HEK293T (cell line): ENCODE results near the gene PET117.
"Not testable (repeated sequence)": the region's sequence is repeated elsewhere in the genome, so short reads cannot be mapped to it uniquely, and the experiment has no call there.

ENCODE experiments used
- CTCF ChIA-PET: fragments of 350-600 bp; formaldehyde crosslinking; extraction: SDS; loops from one replicate; lab custom pipeline; 2021; ENCODE audit warnings: antibody characterized with exemption, inconsistent platforms; lab: Yijun Ruan, JAX
- POLR2A ChIA-PET: fragments of 350-600 bp; formaldehyde crosslinking; extraction: SDS; loops from one replicate; lab custom pipeline; 2020; ENCODE audit warnings: antibody characterized with exemption, inconsistent platforms; lab: Yijun Ruan, JAX
- DNase-seq: peaks from one replicate; pipeline ENCODE4 v3.0.0; 2012; ENCODE audit warnings: mixed read lengths; ENCODE audit errors: extremely low spot score
- ARNT ChIP-seq: fragments of 450-650 bp; IDR thresholded peaks from 2 replicates; pipeline ENCODE4 v1.6.1; 2017; ENCODE audit warnings: mild to moderate bottlenecking
- BHLHE40 ChIP-seq: fragments of 450-650 bp; IDR thresholded peaks from 2 replicates; pipeline ENCODE4 v1.6.1; 2016; ENCODE audit warnings: mild to moderate bottlenecking, moderate library complexity, borderline replicate concordance
- CTBP1 ChIP-seq: fragments of 450-650 bp; IDR thresholded peaks from 2 replicates; pipeline ENCODE4 v1.6.1; 2016; ENCODE audit warnings: borderline replicate concordance
- ELF4 ChIP-seq: fragments of 450-650 bp; IDR thresholded peaks from 2 replicates; pipeline ENCODE4 v1.6.1; 2017; ENCODE audit warnings: antibody characterized with exemption
- FOXA1 ChIP-seq: fragments of 450-650 bp; IDR thresholded peaks from 2 replicates; pipeline ENCODE4 v1.6.1; 2016; ENCODE audit warnings: mild to moderate bottlenecking
- FOXK2 ChIP-seq: fragments of 450-650 bp; IDR thresholded peaks from 2 replicates; pipeline ENCODE4 v1.6.1; 2016; ENCODE audit warnings: mild to moderate bottlenecking
- FOXM1 ChIP-seq: fragments of 450-650 bp; IDR thresholded peaks from 2 replicates; pipeline ENCODE4 v1.6.1; 2017; ENCODE audit warnings: mild to moderate bottlenecking, borderline replicate concordance
- HDGF ChIP-seq: fragments of 450-650 bp; IDR thresholded peaks from 2 replicates; pipeline ENCODE4 v1.6.1; 2017; ENCODE audit warnings: antibody characterized with exemption, borderline replicate concordance
- L3MBTL2 ChIP-seq: fragments of 450-650 bp; conservative IDR thresholded peaks from 2 replicates; pipeline ENCODE4 v1.6.1; 2016; ENCODE audit warnings: mild to moderate bottlenecking
- LEF1 ChIP-seq: fragments of 450-650 bp; IDR thresholded peaks from 2 replicates; pipeline ENCODE4 v1.6.1; 2017; ENCODE audit warnings: mild to moderate bottlenecking, borderline replicate concordance
- NFRKB ChIP-seq: fragments of 450-650 bp; IDR thresholded peaks from 2 replicates; pipeline ENCODE4 v1.6.1; 2016; ENCODE audit warnings: mild to moderate bottlenecking, moderate library complexity
- SP1 ChIP-seq: fragments of 450-650 bp; IDR thresholded peaks from 2 replicates; pipeline ENCODE4 v1.6.1; 2017
- SUZ12 ChIP-seq: fragments of 450-650 bp; IDR thresholded peaks from 2 replicates; pipeline ENCODE4 v1.6.1; 2016; ENCODE audit warnings: mild to moderate bottlenecking
- TARDBP ChIP-seq: fragments of 450-650 bp; IDR thresholded peaks from 2 replicates; pipeline ENCODE4 v1.6.1; 2016
- ZNF384 ChIP-seq: fragments of 450-650 bp; IDR thresholded peaks from 2 replicates; pipeline ENCODE4 v1.6.1; 2016
- TF ChIP-seq, protein P1 (sequence below): fragments of 450-650 bp; IDR thresholded peaks from 2 replicates; pipeline ENCODE4 v1.6.1; 2016

PET117 gene

DNA sequence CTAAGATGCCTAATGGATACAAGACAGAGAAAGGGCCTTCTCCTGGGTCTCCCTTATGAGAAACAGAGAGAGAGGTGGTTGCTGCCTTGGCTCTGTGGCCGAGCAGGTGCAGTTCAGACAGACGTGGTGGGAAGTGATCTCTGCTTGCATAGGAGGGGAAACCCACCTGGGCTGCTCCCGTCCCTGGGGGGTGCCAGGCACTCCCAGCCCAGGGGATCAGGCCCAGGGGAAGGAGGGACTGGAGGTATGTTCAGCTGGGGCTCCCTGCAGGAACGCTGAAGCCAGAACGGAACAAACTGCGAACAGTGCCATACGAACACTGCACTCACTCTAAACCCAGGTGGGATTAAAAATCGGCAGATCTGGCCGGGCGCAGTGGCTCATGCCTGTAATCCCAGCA, 44.3 kb upstream of the PET117 start:
- no peak for TF ChIP-seq NFRKB
- no peak for TF ChIP-seq ARNT
- TF ChIP-seq FOXM1 = no peak
- TF ChIP-seq LEF1 = no peak
- TF ChIP-seq L3MBTL2 = no peak
- no peak for TF ChIP-seq BHLHE40
- no peak for TF ChIP-seq FOXA1
- no peak for TF ChIP-seq HDGF
- TF ChIP-seq TARDBP = no peak
- TF ChIP-seq, protein P1, sequence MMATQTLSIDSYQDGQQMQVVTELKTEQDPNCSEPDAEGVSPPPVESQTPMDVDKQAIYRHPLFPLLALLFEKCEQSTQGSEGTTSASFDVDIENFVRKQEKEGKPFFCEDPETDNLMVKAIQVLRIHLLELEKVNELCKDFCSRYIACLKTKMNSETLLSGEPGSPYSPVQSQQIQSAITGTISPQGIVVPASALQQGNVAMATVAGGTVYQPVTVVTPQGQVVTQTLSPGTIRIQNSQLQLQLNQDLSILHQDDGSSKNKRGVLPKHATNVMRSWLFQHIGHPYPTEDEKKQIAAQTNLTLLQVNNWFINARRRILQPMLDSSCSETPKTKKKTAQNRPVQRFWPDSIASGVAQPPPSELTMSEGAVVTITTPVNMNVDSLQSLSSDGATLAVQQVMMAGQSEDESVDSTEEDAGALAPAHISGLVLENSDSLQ = no peak
- no peak for TF ChIP-seq CTBP1
- no peak for TF ChIP-seq ELF4
- no peak for TF ChIP-seq FOXK2
- DNase-seq = no peak
- ChIA-PET POLR2A (no interaction called here), CTCF (no interaction called here)

DNA sequence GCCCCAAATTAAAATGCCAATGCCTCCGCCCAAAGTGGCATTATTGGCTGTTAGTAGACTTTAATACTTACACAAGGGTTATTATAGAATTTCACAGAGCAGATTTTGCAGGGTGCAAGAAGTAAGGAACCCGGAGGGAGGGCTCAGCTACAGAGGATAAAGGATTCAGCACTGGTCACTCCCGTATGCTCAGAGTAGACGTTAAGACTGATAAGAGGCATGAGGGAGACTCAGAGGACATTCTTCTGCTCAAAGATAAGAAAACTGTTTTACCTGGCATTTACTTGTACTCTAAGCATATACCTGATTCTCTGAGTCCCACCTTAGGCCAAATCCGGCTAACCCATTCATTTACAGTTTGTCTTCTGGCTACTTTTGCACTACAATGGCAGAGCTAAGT, 43.5 kb upstream of the PET117 start:
- TF ChIP-seq SUZ12 (no peak), FOXM1 (no peak), L3MBTL2 (no peak), CTBP1 (no peak), TARDBP (no peak), ARNT (no peak), BHLHE40 (no peak), ZNF384 (no peak), HDGF (no peak), LEF1 (no peak), FOXK2 (no peak), SP1 (no peak), FOXA1 (no peak), ELF4 (no peak), NFRKB (no peak)
- TF ChIP-seq, protein P1 = no peak
- POLR2A ChIA-PET = no interaction called here
- CTCF ChIA-PET = no interaction called here
- no peak for DNase-seq

DNA sequence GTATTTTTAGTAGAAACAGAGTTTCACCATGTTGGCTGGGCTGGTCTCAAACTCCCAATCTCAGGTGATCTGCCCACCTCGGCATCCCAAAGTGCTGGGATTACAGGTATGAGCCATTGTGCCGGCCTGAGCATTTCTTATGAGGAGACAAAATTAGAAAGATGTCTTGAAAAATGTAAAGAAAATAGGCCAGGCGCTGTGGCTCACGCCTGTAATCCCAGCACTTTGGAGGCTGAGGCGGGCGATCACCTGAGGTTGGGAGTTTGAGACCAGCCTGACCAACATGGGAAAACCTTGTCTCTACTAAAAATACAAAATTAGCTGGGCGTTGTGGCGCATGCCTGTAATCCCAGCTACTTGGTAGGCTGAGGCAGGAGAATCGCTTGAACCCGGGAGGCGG, 37.1 kb upstream of the PET117 start:
- CTCF ChIA-PET = interaction anchor here (0.7 kb wide), 1 partner anchor 9 kb away, joined by 5 read pairs; no protein-coding TSS in a partner anchor
- DNase-seq, POLR2A ChIA-PET: not testable (repeated sequence)

DNA sequence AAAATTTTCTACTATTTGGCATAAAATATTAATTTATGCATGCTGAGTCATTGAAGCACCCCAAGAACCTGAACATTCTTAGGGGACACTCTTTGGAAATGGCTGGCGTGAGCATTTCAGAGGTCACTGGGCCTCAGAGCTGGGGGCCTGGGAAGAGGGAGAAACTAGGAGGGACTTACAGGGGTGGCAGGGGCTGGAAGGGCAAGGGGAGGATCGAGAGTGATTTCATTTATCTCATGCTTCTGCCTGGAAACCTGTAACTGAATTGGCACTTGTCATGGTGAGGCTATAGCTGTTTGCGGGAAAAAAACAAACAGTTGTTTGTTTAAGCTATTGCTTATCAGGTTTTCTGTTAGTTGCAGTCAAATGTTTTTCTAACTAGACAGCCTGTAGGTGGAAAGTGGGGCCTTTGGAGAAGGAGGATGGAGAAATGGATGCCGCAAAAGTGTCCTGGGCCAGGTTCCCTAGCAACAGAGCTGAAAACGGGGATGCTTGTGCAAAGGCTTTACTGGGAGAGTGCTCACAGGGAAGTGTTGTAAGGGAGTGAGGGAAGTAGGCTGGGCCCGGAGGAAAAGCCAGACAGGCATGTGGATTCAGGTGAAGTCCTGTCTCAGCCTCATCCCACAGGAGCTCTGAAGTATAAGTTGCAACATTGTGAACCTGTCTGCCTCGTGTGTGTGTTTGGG, 36.4 kb upstream of the PET117 start:
- no peak for TF ChIP-seq BHLHE40
- no peak for TF ChIP-seq CTBP1
- TF ChIP-seq, protein P1 = no peak
- no peak for TF ChIP-seq TARDBP
- no peak for TF ChIP-seq ARNT
- no peak for TF ChIP-seq L3MBTL2
- no peak for TF ChIP-seq ZNF384
- no peak for TF ChIP-seq NFRKB
- TF ChIP-seq HDGF = no peak
- TF ChIP-seq SUZ12 = no peak
- TF ChIP-seq FOXK2 = no peak
- TF ChIP-seq SP1 = no peak
- no peak for TF ChIP-seq FOXA1
- TF ChIP-seq FOXM1 = no peak
- no peak for TF ChIP-seq LEF1
- DNase-seq = no peak
- CTCF ChIA-PET = no interaction called here
- POLR2A ChIA-PET = interaction anchor here (0.7 kb wide), 1 partner anchor 187 kb away, joined by 3 read pairs; the partner anchor contains the start of gene ZNF133

DNA sequence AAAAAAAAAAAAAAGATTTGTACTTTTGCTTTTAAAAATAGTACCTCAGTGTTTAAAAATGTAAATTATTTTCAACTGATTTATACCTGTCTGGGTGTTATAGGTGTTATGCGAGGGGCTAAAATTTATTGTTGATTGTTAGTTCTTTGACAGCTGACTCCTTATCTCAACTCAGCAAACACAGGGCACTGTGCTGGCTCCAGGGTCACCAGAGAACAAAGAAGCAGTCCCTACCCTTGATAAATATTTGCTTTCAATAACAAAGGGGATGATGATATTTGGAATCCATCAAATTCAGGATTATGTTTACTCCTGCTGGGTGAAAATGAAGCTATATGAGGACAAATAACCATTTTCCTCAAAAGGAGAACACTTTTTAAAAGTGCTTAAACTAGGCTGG, 34.2 kb upstream of the PET117 start:
- ChIA-PET POLR2A (no interaction called here), CTCF (no interaction called here)
- DNase-seq = no peak
- TF ChIP-seq TARDBP = no peak
- no peak for TF ChIP-seq FOXA1
- no peak for TF ChIP-seq FOXM1
- TF ChIP-seq NFRKB = no peak
- TF ChIP-seq BHLHE40 = no peak
- TF ChIP-seq HDGF = no peak
- no peak for TF ChIP-seq CTBP1
- no peak for TF ChIP-seq L3MBTL2
- no peak for TF ChIP-seq ELF4
- TF ChIP-seq ARNT = no peak
- no peak for TF ChIP-seq ZNF384
- TF ChIP-seq LEF1 = no peak
- TF ChIP-seq SUZ12 = no peak
- no peak for TF ChIP-seq SP1
- TF ChIP-seq, protein P1 = no peak
- TF ChIP-seq FOXK2 = no peak
